Upper lobe of left lung (tissue), 6 donors: ENCODE measurements around the gene MRPL41. TPM values are rescaled to one million over a fixed set of nuclear protein-coding genes. Genes with fewer than 3 reads are reported as not detected.
"Not testable (repeated sequence)": the region's sequence is repeated elsewhere in the genome, so short reads cannot be mapped to it uniquely, and the experiment has no call there.

Experiments
- ATAC-seq, 2 donors: fragments of 200-7000 bp; cut with Tn5 transposase; one replicate each; pipeline ENCODE4 v1.9.1; 2022; ENCODE audit warnings: mild to moderate bottlenecking in 2 of 2, moderate library complexity in 2 of 2; ENCODE audit not compliant: low FRiP score in 2 of 2
- DNase-seq, 2 donors: peaks; one replicate each; pipeline ENCODE4 v3.0.0-alpha.2; 2019 to 2020
- H3K27ac ChIP-seq, 4 donors: fragments of 200-600 bp; sonication (generic); one replicate each; pipeline ENCODE4 v1.5.1; 2016 to 2019
- H3K27me3 ChIP-seq, 4 donors: fragments of 200-600 bp; sonication (generic); one replicate each; pipeline ENCODE4 v1.5.1; 2017 to 2019
- H3K36me3 ChIP-seq, 4 donors: fragments of 200-600 bp; sonication (generic); one replicate each; pipeline ENCODE4 v1.5.1; 2016 to 2019
- H3K4me1 ChIP-seq, 4 donors: fragments of 200-600 bp; sonication (generic); one replicate each; pipeline ENCODE4 v1.5.1; 2018 to 2019
- H3K4me3 ChIP-seq, 4 donors: fragments of 200-600 bp; sonication (generic); one replicate each; pipeline ENCODE4 v1.5.1; 2017 to 2019; ENCODE audit warnings: mild to moderate bottlenecking in 2 of 4, moderate library complexity in 1 of 4
- H3K9me3 ChIP-seq, 4 donors: fragments of 200-600 bp; sonication (generic); one replicate each; pipeline ENCODE4 v1.5.1; 2018 to 2019
- CTCF ChIP-seq, 6 experiments: fragments of 450-650 bp in 4 of 6; fragments of 200-600 bp in 2 of 6; sonication (generic) in 2 of 6; IDR thresholded peaks; one replicate each; pipeline ENCODE4 v1.5.1; 2016 to 2019; ENCODE audit warnings: antibody characterized with exemption in 6 of 6
- EP300 ChIP-seq, 4 donors: sonication (generic); formaldehyde crosslinking; IDR thresholded peaks; one replicate each; pipeline ENCODE4 v1.5.1; 2017; ENCODE audit warnings: antibody characterized with exemption in 4 of 4, control low read depth in 2 of 4
- POLR2A ChIP-seq, 4 donors: fragments of 450-650 bp; IDR thresholded peaks; one replicate each; pipeline ENCODE4 v1.5.1; 2016 to 2017; ENCODE audit warnings: antibody characterized with exemption in 4 of 4, mild to moderate bottlenecking in 2 of 4
- POLR2AphosphoS5 ChIP-seq, 2 donors: sonication (generic); formaldehyde crosslinking; IDR thresholded peaks; one replicate each; pipeline ENCODE4 v1.5.1; 2017; ENCODE audit warnings: antibody characterized with exemption in 2 of 2
- WGBS, 2 donors: methylation state at CpG; one replicate each; pipeline ENCODE4 v1.1.5; 2017 to 2018; 5-methylcytosine and 5-hydroxymethylcytosine counted together
- total RNA-seq, 6 donors: library from RNA; depleted of rRNA in 4 of 6; stranded (reverse); fragments of >200 nt in 4 of 6; gene quantifications; one replicate each; pipeline versions ENCODE4 v1.1.0 to v1.2.1, GENCODE V29; 2016 to 2021
- donor health status: DM: no; HTN: no; CAD: no; lungs with moderate emphysema.
- donor health status: DM: no; HTN: yes; CAD: no; lungs with severe emphysema.

Gene MRPL41
- total RNA-seq, 6 donors from 2014 or later: 36.5 to 172 (median 62.1) TPM

GRCh38 chr9:137564817-137565411, 13.2 kb downstream of the MRPL41 start:
- no peak overlapping the region for H3K27ac ChIP-seq
- no peaks in the 10 kb centered on the region for H3K4me1 ChIP-seq
- no peak for ATAC-seq
- no peaks in the 10 kb centered on the region for H3K9me3 ChIP-seq
- DNase-seq: no peak
- peaks cover 8 to 49% (median 27%) of the 10 kb centered on the region in 4 donors for H3K36me3 ChIP-seq
- H3K27me3 ChIP-seq: no peaks in the 10 kb centered on the region
- no peak for TF ChIP-seq EP300 (IDR thresholded peaks at IDR 0.05)
- TF ChIP-seq CTCF (IDR thresholded peaks at IDR 0.05): no peak
- TF ChIP-seq POLR2A (IDR thresholded peaks at IDR 0.05): no peak
- TF ChIP-seq POLR2AphosphoS5 (IDR thresholded peaks at IDR 0.05): no peak
- no peak overlapping the region for H3K4me3 ChIP-seq
- WGBS, 2 donors: 79 to 85% methylated on average over 9 to 15 of the region's 18 CpGs

- H3K27ac ChIP-seq, DNase-seq, H3K4me1 ChIP-seq, H3K27me3 ChIP-seq, H3K9me3 ChIP-seq, ATAC-seq, H3K4me3 ChIP-seq: not testable (repeated sequence)
- WGBS, 2 donors: 83 to 86% methylated on average over 5 of the region's 5 CpGs
- H3K36me3 ChIP-seq: peaks cover 7 to 35% (median 27%) of the 10 kb centered on the region in 4 donors
These were observed 16.8 kb downstream of the MRPL41 start for GRCh38 chr9:137568445-137568844.

GRCh38 chr9:137569609-137570203, 18.0 kb downstream of the MRPL41 start:
- no peaks in the 10 kb centered on the region for H3K4me1 ChIP-seq
- no peaks in the 10 kb centered on the region for H3K9me3 ChIP-seq
- WGBS, 2 donors: 97 to 100% methylated on average over 5 of the region's 5 CpGs
- DNase-seq (no peak), ATAC-seq (no peak)
- H3K4me3 ChIP-seq: no peak overlapping the region
- no peaks in the 10 kb centered on the region for H3K27me3 ChIP-seq
- H3K36me3 ChIP-seq: peaks cover 7 to 35% (median 26%) of the 10 kb centered on the region in 4 donors
- no peak overlapping the region for H3K27ac ChIP-seq
- TF ChIP-seq EP300 (IDR thresholded peaks at IDR 0.05) (no peak), POLR2AphosphoS5 (IDR thresholded peaks at IDR 0.05) (no peak), CTCF (IDR thresholded peaks at IDR 0.05) (no peak), POLR2A (IDR thresholded peaks at IDR 0.05) (no peak)

- Histone ChIP-seq H3K36me3 (peaks cover 8 to 40% (median 31%) of the 10 kb centered on the region in 4 donors), H3K9me3 (no peaks in the 10 kb centered on the region), H3K4me1 (peaks cover 0 to 1% (median 0%) of the 10 kb centered on the region in 4 donors), H3K27ac (no peak overlapping the region), H3K4me3 (no peak overlapping the region), H3K27me3 (no peaks in the 10 kb centered on the region)
- DNase-seq: no peak
- no peak for ATAC-seq
- TF ChIP-seq EP300 (IDR thresholded peaks at IDR 0.05): no peak
- no peak for TF ChIP-seq CTCF (IDR thresholded peaks at IDR 0.05)
- TF ChIP-seq POLR2AphosphoS5 (IDR thresholded peaks at IDR 0.05): no peak
- no peak for TF ChIP-seq POLR2A (IDR thresholded peaks at IDR 0.05)
- 87 to 94% methylated on average over 3 of the region's 3 CpGs for WGBS, 2 donors
These were observed 18.9 kb downstream of the MRPL41 start for GRCh38 chr9:137570566-137570965.

GRCh38 chr9:137574192-137574591, 22.5 kb downstream of the MRPL41 start:
- WGBS, 2 donors: 89 to 93% methylated on average over 8 to 10 of the region's 10 CpGs
- no peaks in the 10 kb centered on the region for H3K27me3 ChIP-seq
- ATAC-seq: no peak
- no peaks in the 10 kb centered on the region for H3K9me3 ChIP-seq
- H3K27ac ChIP-seq: no peak overlapping the region
- TF ChIP-seq CTCF (IDR thresholded peaks at IDR 0.05) (no peak), POLR2AphosphoS5 (IDR thresholded peaks at IDR 0.05) (no peak), EP300 (IDR thresholded peaks at IDR 0.05) (no peak), POLR2A (IDR thresholded peaks at IDR 0.05) (no peak)
- no peak overlapping the region for H3K4me3 ChIP-seq
- H3K36me3 ChIP-seq: peaks cover 8 to 44% (median 34%) of the 10 kb centered on the region in 4 donors
- DNase-seq: no peak
- peaks cover 18 to 30% (median 25%) of the 10 kb centered on the region in 4 donors for H3K4me1 ChIP-seq
